OCI-LY1 (cell line): ENCODE results near the gene GABRG3.

Experiments
- EZH2 ChIP-seq: fragments of 200-600 bp; sonication (generic), shearing (Covaris generic); IDR thresholded peaks from 2 replicates; pipeline ENCODE4 v1.8.0; 2017; ENCODE audit warnings: borderline replicate concordance, mixed run types, mild to moderate bottlenecking, antibody characterized with exemption, low read length, moderate library complexity, mixed read lengths
- TF ChIP-seq, protein P1 (sequence below): fragments of 200-600 bp; sonication (generic), shearing (Covaris generic); IDR thresholded peaks from 2 replicates; pipeline ENCODE4 v1.5.1; 2017; ENCODE audit warnings: mild to moderate bottlenecking, antibody characterized with exemption, low read length, moderate library complexity, mixed read lengths

DNA sequence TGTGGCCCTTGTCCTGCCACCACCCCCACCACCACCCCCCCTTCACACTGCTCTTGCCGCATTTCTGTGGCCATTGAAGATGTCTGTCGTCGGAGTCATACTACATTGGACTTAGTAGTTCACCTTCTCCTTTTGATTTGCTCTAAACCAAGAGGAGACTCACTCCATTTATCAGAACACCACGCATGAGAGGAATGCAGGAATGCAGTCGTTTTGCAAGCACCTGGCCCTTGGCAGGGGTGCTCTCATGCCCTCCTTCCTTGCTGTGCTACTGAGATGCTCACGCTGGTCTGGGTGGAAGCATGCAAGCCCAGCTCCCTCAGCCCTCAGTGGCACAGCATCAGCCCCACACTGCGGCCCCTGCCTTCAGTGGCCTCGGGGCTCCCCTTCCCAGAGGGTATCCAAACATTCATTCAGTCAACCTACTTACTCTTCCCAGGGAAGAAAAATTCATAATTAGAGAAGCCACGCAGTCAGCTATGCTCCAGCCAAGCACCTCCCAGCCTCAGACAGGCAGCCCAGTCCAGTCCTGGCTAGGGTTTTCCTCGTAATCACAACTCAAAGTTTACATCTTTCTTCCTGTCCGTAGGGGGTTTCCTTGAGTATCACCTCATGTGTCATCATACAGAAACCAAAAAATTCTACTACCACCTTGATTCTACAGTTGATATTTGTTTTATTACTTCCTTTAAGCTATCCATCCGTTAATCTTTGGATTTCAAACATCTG is 520.0 kb downstream of the GABRG3 start:
- TF ChIP-seq, protein P1, sequence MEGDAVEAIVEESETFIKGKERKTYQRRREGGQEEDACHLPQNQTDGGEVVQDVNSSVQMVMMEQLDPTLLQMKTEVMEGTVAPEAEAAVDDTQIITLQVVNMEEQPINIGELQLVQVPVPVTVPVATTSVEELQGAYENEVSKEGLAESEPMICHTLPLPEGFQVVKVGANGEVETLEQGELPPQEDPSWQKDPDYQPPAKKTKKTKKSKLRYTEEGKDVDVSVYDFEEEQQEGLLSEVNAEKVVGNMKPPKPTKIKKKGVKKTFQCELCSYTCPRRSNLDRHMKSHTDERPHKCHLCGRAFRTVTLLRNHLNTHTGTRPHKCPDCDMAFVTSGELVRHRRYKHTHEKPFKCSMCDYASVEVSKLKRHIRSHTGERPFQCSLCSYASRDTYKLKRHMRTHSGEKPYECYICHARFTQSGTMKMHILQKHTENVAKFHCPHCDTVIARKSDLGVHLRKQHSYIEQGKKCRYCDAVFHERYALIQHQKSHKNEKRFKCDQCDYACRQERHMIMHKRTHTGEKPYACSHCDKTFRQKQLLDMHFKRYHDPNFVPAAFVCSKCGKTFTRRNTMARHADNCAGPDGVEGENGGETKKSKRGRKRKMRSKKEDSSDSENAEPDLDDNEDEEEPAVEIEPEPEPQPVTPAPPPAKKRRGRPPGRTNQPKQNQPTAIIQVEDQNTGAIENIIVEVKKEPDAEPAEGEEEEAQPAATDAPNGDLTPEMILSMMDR = no peak
- TF ChIP-seq EZH2 = no peak
